GM19239 (cell line): ENCODE results near the gene AFF3.

Experiments used
- DNase-seq: peaks from one replicate; pipeline ENCODE4 v3.0.0; 2011; ENCODE audit warnings: low spot score; ENCODE audit not compliant: insufficient read length
- FAIRE-seq: peaks from 2 replicates; lab custom pipeline; 2011; peaks lifted over from hg19 to GRCh38; lab: Jason Lieb, UNC

AFF3 gene

DNA sequence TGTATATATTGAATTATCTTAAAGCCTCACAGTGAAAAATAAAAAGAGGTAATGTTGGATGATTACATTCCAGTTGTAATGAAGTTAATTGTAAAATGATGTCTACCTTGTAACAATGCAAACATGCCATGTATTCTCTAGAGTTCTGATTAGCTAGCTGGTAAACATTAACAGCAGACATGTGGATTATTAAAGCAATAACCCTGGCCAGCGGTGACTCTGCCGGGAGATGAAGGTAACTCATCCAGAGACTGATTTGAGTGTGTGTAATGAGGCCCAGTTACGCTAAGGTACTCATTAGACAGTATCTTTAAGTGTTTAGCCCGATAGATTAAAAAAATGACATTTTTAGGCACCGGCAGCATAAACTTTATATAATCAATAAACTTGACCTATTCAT, 573.0 kb downstream of the AFF3 start:
- FAIRE-seq (no peak), DNase-seq (no peak)

DNA sequence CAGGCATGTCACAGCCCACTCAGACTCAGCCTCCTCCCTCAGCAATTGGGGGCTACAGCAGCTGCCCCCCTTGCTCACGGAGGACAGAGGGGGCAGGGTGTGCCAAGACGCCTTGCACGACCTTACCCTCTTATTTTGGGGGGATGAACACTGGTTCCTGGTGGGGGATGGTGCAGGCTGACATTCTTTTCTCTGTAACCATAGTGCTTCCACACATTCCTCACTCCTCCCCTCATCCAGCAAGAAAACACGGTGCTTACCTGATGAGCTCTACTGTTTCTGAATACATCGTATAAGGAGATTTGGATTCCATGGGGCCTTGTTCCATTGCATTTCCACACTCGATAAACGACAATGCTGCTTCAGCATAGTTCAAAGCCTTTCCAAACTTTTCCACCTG, 577.2 kb downstream of the AFF3 start:
- FAIRE-seq = no peak

DNA sequence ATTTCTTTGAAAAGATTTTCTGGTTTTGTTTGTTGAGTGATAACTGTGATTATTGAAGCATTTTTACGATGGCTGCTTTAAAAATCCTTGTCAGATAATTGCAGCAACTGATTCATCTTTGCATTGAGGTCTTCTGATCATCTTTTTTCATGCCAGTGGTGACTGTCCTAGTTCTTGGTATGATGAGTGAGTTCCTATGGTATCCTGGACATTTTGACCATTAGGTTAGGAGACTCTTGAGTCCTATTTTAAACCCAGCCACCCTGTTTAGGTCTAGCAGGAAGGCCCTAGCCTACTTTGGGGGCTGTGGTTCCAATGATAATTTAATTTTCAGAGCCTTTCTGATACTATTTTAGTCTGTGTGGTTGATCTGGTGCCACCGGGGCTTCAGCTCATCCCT, 579.9 kb downstream of the AFF3 start:
- FAIRE-seq (no peak), DNase-seq (no peak)

More for the DNA sequence above, 577.2 kb downstream of the AFF3 start:
- no peak for DNase-seq

DNA sequence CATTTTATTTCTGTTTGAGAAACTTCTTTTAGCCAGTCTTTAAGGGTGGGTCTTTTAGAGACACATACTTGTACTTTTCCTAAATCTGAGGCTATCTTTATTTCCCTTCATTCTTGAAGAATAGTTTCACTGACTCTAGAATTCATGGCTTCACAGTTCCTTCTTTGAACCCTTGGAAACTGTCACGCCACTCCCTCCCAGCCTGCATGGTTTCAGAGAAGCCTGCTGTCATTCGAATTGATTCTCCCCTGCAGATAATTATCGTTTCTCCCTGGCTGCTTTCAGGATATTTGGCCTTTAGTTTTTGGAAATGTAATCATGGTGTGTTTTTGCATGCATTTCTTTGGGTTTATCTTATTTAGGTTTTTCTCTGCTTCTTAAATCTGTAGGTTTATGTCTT, 580.6 kb downstream of the AFF3 start:
- DNase-seq (no peak), FAIRE-seq (no peak)

DNA sequence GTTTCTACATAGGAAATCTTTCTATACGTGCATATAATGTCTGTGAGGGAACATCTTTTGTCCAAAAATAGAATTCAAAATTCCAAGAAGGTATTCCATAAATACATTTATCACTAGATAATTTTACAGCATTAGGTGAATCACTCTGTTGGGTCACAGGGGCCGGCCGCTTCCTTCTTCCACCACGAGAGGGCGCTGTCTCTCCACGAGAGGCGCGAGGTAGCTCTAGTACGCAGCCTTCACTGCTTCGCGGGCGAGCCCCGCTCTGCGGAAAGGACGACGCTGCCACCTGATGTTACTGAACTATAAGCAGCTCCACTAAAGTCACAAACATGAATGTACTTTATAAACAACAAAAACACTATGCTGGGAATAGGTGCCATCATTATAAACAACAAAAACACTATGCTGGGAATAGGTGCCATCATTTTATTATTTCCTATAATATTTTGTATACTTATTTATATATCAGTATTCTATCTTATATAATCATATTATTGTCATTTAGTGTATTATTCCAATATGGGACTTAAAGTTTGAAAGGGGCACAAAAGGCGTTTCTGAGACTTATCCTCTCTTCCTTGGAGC, 583.2 kb downstream of the AFF3 start:
- peak; percentile 57 for FAIRE-seq
- peak; percentile 72 for DNase-seq

DNA sequence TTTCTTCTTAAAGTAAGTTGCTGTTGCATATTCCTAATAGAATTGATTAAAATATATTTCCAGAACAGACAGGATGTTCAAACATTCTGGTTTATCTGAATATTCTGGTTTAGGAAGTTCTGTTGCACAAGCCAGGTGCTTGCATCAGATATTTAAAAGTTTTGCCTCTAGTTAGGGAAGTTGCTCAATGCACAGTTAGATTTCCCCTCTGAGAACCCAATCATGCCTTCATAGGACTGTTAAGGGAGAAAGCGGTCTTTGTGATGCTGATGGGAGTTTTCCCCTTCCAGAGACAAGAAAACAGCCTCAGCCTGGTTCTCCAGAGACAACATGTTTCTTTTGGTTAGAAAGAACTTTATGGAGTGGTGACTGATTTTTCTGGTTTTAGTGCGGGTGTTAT, 587.0 kb downstream of the AFF3 start:
- DNase-seq (no peak), FAIRE-seq (no peak)

DNA sequence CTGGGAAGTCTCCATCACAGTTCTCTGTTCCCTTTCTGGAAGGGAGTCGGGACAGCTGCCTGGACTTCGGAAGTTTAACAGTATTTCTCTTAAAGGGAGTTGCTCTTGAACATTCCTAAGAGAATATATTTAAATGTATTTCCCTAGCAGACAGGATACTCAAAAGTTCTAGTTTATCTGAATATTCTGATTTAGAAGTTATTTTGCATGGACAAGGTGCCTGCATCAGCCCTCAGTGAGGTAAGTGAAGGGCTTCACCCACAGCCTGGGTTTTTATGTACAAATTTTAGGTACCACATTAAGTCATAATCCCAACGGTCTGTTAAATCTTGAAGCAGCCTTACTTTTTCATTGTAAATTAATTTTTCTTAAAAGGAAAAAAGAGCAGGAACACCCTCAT, 587.5 kb downstream of the AFF3 start:
- DNase-seq = no peak
- no peak for FAIRE-seq

DNA sequence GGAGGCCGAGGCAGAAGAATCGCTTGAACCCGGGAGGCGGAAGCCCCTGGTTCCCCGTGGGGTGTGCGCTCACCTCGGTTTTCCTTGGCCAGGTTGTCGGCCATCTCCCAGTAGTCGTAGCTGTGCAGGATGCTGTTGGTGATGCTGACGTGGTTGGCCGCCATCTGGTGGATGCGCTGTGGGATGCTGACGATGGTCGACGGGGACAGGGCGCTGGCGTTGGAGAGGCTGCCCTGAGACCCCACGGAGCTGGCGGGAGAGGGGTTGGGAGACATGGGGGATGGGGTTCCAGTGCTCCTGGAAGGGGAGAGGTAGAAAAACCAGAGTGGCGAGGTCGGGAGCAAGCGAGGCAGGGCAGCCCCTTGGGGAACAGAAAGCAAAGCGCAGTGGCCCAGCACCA, 588.2 kb downstream of the AFF3 start:
- no peak for DNase-seq
- FAIRE-seq = no peak

DNA sequence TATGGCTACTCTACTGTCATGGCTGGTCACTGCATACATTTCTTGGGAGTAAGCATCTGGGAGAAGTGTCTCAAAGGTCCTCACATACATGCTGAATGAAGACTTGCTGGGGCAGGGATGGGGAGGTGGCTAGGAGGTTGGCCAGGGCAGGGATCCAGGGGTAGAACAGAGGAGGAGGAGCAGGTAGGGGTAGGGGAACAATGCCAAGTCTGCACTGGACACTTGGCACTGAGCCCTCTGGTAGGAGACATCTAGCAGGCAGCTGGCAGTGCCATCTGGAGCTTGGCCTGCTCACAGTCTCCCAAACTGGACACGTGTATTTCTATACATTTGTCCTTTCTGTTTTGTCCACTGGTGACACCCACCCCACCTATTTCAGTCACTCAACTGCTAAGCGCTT, 589.9 kb downstream of the AFF3 start:
- FAIRE-seq (no peak), DNase-seq (no peak)

DNA sequence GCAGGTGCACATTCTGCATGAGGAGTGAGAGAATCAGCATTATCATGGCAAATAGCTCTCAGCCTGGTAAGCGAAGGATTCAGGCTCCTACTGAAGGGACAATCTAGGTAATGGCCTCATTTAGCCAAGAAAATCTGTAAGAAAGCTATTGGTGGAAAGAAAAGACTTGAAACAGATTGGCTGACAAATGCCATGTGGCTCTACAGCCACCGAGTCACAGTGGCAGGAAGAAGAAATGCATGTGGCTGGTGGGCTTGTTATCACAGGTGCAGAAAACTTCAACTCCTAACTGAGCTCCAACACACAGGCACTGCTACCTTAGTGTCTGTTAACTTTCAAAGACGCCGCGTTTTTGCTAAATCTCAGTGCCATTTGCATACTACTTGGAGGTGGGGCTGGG, 592.0 kb downstream of the AFF3 start:
- FAIRE-seq = no peak
- no peak for DNase-seq

DNA sequence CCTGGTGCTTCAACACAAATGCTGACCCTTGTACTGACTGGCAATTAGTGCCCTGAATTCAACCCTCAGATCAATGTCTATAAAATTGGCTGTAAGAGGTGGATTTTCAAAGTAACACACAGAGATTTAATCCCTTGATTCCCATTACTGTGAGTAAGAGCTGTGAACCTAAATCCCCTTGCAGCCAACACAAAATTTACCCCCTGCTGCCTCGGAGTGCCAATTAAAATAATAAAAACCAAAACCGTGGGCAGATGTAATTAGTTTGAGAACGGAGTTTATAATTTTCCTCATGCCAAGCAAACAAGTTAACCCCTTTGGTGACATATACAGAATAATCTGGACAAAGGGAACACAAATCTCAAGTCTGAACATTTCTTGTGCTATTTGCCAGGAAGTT, 596.8 kb downstream of the AFF3 start:
- DNase-seq = no peak
- FAIRE-seq = no peak

DNA sequence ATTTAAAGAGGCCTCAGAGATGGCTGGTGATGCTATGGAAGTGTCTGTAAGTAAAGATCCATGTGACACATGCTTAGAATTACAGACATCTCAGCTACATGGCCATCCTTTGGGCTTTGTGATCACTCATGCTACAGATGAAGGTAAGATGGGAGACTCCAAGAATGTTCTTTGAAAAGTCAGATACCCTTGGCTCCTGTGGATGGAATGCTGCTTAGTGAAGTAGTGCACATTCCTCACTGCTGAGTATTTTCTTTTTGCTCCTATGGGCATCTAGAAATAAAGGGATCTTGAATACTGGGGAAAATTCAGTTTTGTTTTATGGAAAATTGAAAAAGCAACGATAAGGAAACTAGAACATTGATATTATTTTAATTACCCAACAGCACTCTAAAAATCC, 597.3 kb downstream of the AFF3 start:
- FAIRE-seq (no peak), DNase-seq (no peak)

DNA sequence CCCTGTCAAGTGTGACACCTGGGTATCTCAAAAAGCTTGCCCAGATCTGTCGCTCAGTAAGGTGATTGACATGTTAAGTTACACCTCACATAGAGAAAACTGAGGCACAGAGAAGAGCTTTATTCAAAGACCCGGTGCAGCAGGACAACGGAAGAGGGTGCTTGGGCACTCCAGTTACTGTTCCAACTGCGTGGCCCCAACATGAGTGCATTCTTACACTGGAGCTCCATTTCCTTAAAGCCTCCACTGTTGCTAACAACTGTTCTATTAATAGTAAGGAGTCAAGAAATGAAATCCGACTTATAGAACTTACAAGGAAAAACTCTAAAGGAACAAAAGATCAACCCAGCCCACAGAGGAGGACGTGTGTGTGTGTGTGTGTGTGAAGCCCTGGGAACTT, 597.8 kb downstream of the AFF3 start:
- FAIRE-seq (no peak), DNase-seq (no peak)

DNA sequence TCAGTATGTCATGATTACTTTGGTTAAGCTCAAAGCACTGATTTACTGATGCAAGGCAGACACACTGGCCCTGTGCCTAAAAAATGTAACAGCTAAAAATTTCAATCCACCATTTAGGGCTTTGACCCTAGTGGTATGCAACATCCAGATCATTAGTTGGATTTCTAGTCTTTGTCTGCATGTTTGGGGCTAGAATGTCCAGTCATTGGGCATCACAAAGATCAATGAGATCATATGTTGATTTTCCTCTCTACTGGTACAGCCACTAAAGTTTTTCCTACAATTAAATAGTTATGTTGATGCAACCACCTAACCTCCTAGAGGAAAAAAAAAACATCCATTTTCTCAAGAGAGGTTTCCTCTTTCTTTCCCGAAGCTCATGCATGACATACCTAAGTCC, 599.1 kb downstream of the AFF3 start:
- FAIRE-seq (no peak), DNase-seq (no peak)

DNA sequence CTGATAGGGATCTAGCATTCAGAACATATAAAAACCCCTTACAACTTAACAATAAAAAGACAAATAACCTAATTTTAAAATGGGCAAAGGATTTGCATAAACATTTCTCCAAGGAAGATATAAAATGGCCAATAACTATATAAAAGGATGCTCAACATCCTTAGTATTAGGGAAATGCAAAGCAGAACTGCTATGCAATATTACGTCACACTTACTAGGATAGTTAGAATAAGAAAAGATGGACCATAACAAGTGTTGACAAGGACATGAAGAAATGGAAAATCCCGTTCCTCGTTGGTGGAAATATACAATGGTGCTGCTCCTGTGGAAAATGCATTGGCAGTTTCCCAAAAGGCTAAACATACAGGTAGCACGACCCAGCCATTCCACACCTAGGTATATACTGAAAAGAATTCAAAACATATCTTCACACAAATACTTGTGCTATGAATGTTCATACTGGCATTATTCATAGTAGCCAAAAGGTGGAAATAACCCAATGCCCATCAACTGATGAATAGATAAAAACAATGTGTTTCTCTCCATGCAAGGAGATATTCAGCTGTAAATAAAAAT, 604.4 kb downstream of the AFF3 start:
- DNase-seq (no peak), FAIRE-seq (no peak)

DNA sequence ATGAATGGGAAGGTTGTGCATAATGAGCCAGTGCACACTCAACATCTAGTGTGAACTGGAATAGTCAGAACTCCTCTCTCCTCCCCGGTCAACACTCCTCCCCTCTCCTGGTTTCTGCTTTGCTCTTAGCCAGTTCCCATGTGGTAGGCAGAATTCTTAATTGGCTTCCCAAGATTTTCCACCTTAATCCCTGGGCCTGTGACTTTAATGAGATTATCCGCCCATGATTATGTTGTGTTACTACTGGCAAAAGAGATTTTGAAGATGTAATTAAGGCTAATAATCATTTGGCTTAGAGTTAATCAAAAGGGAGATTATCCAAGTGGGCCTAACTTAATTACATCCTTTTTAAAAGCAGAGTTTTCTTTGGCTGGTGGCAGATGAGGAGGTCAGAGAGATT, 618.3 kb downstream of the AFF3 start:
- DNase-seq (no peak), FAIRE-seq (no peak)

DNA sequence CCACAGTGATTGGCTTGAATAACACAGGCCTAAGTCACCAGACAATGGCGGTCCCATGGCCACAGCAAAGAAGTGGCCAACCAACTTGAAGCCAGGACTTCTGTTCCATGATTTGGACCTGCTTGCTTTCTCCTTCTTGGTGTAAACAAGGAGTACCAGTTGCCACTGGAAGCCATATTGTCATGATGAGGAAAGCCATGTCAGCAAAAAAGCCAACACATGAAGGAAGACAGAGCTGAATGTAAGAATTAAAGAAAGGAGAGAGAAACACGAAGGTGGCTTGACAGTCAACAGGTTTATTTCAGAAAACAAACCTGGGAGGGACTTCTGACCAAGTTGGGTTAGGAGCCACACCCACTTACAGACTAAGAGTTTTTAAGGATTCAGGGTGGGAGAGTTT, 620.2 kb downstream of the AFF3 start:
- DNase-seq (no peak), FAIRE-seq (no peak)

DNA sequence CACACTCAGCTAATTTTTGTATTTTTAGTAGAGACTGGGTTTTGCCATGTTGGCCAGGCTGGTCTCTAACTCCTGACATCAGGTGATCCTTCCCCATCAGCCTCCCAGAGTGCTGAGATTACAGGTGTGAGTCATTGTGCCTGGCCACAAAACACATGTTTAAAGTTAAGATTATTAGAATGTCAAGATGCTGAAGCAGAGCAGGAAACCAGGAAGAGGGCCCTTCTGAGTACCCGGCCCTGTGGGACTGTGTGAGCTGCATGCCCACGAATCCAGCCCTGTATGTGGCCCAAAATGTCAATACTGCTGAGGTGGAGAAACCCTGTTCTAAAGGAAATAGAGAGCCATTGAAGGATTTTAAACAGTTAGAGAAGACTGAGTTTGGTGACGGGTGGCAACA, 621.6 kb downstream of the AFF3 start:
- FAIRE-seq (no peak), DNase-seq (no peak)

DNA sequence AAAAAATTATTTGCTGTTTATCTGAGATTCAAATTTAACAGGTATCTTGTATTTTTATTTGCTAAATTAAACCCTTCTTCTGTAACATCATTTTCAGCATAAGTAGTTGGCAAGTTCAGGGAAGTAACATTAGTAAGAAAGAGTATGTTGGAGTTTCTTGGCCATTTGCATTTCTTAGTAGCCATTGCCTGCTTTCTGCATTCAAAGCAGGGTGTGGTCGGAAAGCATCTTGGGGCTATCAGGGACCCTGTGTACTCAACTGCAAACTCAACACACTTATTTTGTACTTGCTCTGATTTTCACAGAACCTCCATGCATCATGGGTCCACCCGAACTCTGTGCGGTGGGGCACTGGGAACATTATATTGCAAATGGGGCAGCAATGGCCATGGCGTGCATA, 622.2 kb downstream of the AFF3 start:
- FAIRE-seq (no peak), DNase-seq (no peak)

DNA sequence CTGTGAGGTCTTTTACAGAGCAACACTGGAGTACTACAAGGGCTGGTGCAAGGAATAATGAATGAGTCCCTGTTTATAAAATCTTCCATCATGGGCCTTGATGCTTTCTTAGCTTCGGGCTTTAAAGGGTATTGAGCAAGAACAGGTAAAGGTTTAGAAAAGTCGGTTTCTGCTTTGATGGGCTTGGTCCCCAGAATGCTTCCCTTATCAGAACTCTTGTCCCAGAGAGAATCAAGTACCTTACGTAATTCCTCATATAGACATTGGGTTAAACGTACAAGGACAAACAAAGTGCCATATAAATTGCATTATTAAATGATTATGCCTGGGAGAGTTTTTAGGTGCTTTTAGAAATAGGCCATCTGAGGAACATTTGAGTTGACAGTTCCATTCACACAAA, 628.0 kb downstream of the AFF3 start:
- no peak for DNase-seq
- no peak for FAIRE-seq

DNA sequence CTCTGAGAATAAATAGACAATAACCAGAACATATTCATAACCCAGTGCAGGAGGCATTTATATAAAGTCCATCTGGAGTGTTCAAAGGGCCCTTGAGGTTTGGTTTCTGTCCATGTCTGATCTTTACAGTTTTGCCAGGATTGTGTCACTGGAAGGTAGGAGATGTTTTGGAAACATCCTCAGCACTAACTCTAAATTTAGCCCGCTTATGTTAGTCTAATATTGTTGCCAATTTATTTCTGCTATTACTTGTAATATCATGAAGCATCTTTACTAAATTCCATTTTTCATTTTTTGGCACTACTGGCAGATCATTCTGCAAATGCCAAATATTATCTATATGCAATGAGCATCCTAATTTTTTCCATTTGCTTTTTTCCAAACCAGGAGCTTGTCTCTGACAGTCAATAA, 630.2 kb downstream of the AFF3 start:
- FAIRE-seq (no peak), DNase-seq (no peak)

DNA sequence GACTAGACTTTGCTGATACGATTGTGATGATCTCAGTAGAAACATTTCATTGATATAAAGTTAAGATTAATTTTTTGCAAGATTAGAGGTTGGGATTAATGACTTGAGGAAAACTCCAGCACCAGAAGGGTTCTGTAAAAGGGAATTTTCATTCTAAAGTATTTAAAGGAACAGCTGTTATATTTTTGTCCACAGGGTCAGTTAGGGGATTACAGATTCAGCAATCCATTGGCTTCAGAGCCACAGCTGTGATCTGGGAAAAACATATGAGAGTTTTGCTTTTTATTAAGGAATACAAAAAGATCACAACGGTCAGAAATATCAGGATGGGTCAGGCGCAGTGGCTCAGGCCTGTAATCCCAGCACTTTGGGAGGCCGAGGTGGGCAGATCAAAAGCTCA, 633.0 kb downstream of the AFF3 start:
- FAIRE-seq = no peak

More for the DNA sequence above, 633.0 kb downstream of the AFF3 start:
- no peak for DNase-seq
